MCF 10A (cell line): ENCODE measurements around the gene DISP2. TPM values are rescaled to one million over a fixed set of nuclear protein-coding genes. Genes with fewer than 3 reads are reported as not detected.

Experiments used
- BruUV-seq: library from RNA; stranded (reverse); fragments of 400-500 nt; replicated peaks from 2 replicates; lab custom pipeline; 2021; lab: Mats Ljungman, UMichigan
- CTCF ChIA-PET: fragments of 300-600 bp; sonication (Branson Sonifier 250); formaldehyde crosslinking; extraction: SDS; loops from one replicate; lab custom pipeline; 2021; ENCODE audit warnings: antibody characterized with exemption, inconsistent platforms; lab: Yijun Ruan, JAX
- POLR2A ChIA-PET: fragments of 300-600, 350-650 bp; sonication (Branson Sonifier 250); formaldehyde crosslinking; extraction: SDS; loops from one replicate; lab custom pipeline; 2020; ENCODE audit warnings: antibody characterized with exemption, inconsistent platforms; lab: Yijun Ruan, JAX
- DNase-seq: peaks from one replicate; pipeline ENCODE4 v3.0.0-alpha.2; 2018; ENCODE audit not compliant: unreplicated experiment
- H3K27ac Mint-ChIP-seq: one replicate; pipeline ENCODE4 v1.8.0; 2022; ENCODE audit warnings: mild to moderate bottlenecking, low read depth, mixed read lengths; ENCODE audit not compliant: unreplicated experiment
- H3K27me3 Mint-ChIP-seq: one replicate; pipeline ENCODE4 v1.8.0; 2022; ENCODE audit warnings: mixed read lengths; ENCODE audit not compliant: insufficient read depth, unreplicated experiment
- H3K36me3 Mint-ChIP-seq: one replicate; pipeline ENCODE4 v1.8.0; 2022; ENCODE audit warnings: mild to moderate bottlenecking, moderate library complexity, mixed read lengths; ENCODE audit not compliant: insufficient read depth, unreplicated experiment
- H3K4me1 Mint-ChIP-seq: one replicate; pipeline ENCODE4 v1.8.0; 2022; ENCODE audit warnings: mixed read lengths; ENCODE audit not compliant: insufficient read depth, unreplicated experiment
- H3K4me3 Mint-ChIP-seq: one replicate; pipeline ENCODE4 v1.8.0; 2022; ENCODE audit warnings: mild to moderate bottlenecking, moderate library complexity, mixed read lengths; ENCODE audit not compliant: unreplicated experiment
- H3K9me3 Mint-ChIP-seq: one replicate; pipeline ENCODE4 v1.8.0; 2022; ENCODE audit warnings: mixed read lengths; ENCODE audit not compliant: unreplicated experiment
- intact Hi-C: fragments of 100-400 bp; cut with micrococcal nuclease; formaldehyde crosslinking; loops from 2 replicates; pipeline ENCODE4 v1.14.1; 2022
- total RNA-seq: library from RNA; stranded (reverse); gene quantifications from 2 replicates; pipeline ENCODE4 v1.2.3, GENCODE V29; 2022
- TF ChIP-seq, protein P1 (sequence below): fragments of 200-600 bp; IDR thresholded peaks from one replicate; pipeline ENCODE4 v1.8.0; 2022; ENCODE audit warnings: antibody characterized with exemption, mild to moderate bottlenecking; ENCODE audit not compliant: unreplicated experiment

DISP2 gene
- total RNA-seq, 1 experiment from 2014 or later: 1.8 TPM

DNA sequence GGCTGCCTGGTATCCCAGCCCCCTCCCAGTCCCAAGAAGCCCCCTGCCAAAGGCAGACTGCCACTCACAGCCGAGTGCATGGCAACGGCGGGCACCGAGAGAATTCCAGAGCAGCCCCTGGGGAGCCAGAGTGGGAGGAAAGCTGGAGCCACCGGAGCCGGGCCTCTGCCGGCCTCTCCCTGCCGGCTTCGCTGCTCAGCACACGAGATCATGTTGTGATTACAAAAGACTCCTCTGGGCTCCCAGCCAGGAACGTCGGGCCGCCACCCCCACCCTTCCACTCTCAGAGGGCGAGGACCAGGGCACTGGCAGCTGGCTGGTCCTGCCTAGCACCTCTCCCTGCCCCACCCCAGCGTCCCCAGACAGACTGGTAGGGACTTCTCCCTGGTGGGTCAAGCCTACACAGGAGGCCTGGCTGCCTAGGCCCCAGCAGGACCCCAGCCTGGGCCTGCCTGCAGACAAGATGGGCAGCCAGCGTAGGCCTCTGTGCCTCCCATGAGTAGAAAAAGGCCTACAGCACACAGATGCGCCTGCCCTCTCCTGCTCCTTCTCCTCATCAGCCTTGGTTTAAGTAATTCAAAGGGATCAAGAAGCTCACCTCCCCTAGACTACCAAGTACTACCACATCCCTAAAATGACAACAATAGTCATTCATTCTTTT lies 17.1 kb upstream of the DISP2 start, which contains the start of gene CCDC9B:
Gene CCDC9B (minus strand): TSS at position 200 of the 661 bp plus-strand sequence. CDS start 120 bp downstream, at position 80.
- CTCF ChIA-PET: interaction anchor here (0.6 to 12.1 kb wide), 15 partner anchors 13 to 282 kb away, joined by 3 to 179 read pairs (median 7); partner anchors contain the start of genes ANKRD63 and INAFM2
- peaks cover 46% of the 10 kb centered on the region for H3K4me1 Mint-ChIP-seq
- peak; percentile 95 for DNase-seq

DNA sequence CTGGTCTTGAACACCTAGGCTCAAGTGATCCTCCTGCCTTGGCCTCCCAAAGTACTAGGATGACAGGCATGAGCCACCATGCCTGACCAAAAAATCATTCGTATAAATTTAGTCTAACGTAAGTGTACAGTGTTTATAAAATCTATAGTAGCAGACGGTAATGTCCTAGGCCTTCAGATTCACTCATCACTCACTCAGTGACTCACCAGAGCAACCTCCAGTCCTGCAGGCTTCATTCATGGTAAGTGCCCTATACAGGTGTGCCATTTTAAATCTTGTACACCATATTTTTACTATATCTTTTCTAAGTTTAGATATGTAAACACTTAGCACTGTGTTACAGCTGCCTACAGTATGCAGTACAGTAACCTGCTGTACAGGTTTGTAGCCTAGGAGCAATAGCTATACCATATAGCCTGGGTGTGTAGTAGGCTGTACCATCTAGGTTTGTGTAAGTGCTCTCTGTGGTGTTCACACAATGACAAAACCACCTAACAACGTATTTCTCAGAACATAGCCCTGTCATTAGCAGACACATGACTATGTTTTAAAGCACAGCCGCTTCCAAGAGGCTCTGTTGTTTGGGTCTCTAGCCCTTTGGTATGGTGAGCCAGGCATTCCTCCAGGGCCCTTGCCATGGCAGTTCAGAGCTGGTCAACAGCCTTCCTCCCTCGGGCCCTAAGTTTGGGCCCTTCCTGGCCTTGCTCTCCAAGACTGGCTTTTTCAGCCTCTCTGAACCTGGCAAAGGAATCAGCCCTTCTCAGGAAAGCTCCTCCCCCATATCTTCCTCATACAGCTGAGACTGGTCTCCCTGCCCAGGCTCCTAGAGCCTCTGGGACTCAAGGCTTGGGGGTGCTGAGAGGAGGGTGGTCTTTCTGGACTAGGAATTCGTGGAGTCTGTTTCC lies 15.4 kb upstream of the DISP2 start:
- Mint-ChIP-seq H3K36me3 (peaks cover 5% of the 10 kb centered on the region), H3K27me3 (no peaks in the 10 kb centered on the region), H3K27ac (peak overlapping the region; percentile 68), H3K9me3 (no peaks in the 10 kb centered on the region), H3K4me1 (peaks cover 59% of the 10 kb centered on the region), H3K4me3 (no peak overlapping the region)
- POLR2A ChIA-PET: interaction anchor here (0.5 to 6.2 kb wide), 12 partner anchors 8 to 79 kb away, joined by 3 to 62 read pairs (median 4); partner anchors contain the start of genes DISP2 and IVD
- intact Hi-C loops: no loop called here
- peak; percentile 60 for DNase-seq
- BruUV-seq: no TSS peak
- CTCF ChIA-PET: interaction anchor here (0.7 to 12.1 kb wide), 21 partner anchors 10 to 124 kb away, joined by 3 to 179 read pairs (median 21); partner anchors contain the start of genes ANKRD63, DISP2, INAFM2 and KNSTRN
- TF ChIP-seq, protein P1, sequence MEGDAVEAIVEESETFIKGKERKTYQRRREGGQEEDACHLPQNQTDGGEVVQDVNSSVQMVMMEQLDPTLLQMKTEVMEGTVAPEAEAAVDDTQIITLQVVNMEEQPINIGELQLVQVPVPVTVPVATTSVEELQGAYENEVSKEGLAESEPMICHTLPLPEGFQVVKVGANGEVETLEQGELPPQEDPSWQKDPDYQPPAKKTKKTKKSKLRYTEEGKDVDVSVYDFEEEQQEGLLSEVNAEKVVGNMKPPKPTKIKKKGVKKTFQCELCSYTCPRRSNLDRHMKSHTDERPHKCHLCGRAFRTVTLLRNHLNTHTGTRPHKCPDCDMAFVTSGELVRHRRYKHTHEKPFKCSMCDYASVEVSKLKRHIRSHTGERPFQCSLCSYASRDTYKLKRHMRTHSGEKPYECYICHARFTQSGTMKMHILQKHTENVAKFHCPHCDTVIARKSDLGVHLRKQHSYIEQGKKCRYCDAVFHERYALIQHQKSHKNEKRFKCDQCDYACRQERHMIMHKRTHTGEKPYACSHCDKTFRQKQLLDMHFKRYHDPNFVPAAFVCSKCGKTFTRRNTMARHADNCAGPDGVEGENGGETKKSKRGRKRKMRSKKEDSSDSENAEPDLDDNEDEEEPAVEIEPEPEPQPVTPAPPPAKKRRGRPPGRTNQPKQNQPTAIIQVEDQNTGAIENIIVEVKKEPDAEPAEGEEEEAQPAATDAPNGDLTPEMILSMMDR: no peak

More for the DNA sequence above, 17.1 kb upstream of the DISP2 start, which contains the start of gene CCDC9B:
- POLR2A ChIA-PET: interaction anchor here (0.7 to 6.2 kb wide), 15 partner anchors 10 to 294 kb away, joined by 3 to 62 read pairs (median 4); partner anchors contain the start of genes INAFM2, IVD and KNSTRN
- H3K4me3 Mint-ChIP-seq: peak within 1 kb of the TSS; percentile 79
- H3K27ac Mint-ChIP-seq: peak within 1 kb of the TSS; percentile 79
- intact Hi-C loops: loop anchor here (1.0 kb wide), 1 partner anchor 27 kb away; no protein-coding TSS in a partner anchor
- no peaks in the 10 kb centered on the region for H3K9me3 Mint-ChIP-seq
- no TSS peak for BruUV-seq
- TF ChIP-seq, protein P1: no peak
- peaks cover 12% of the 10 kb centered on the region for H3K36me3 Mint-ChIP-seq
- no peaks in the 10 kb centered on the region for H3K27me3 Mint-ChIP-seq

DNA sequence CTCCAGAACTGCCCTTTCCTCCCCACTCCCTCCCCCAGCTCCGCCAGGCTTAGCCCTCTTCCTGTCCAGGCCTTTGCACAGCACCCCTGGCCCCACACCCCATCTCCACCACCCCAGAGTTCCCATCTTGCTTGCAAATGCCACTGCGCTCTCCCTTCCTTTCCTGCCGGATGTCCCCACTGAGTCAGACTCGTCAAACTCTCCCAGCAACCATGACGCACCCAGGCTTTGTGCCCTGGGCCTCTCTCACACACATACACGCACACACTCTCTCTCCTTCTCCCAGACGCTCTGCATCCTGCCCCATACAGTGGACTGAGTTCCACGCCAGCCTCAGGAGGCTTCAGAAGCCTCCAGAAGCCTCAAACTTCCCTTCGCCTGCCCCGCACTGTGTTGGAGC lies 14.5 kb upstream of the DISP2 start:
- Mint-ChIP-seq H3K27ac (peak overlapping the region; percentile 68), H3K27me3 (no peaks in the 10 kb centered on the region), H3K36me3 (no peaks in the 10 kb centered on the region), H3K9me3 (no peaks in the 10 kb centered on the region), H3K4me3 (peak overlapping the region; percentile 17), H3K4me1 (peaks cover 51% of the 10 kb centered on the region)
- CTCF ChIA-PET: interaction anchor here (0.7 to 12.1 kb wide), 25 partner anchors 9 to 176 kb away, joined by 3 to 179 read pairs (median 8); partner anchors contain the start of genes DISP2, INAFM2 and KNSTRN
- intact Hi-C loops: no loop called here
- POLR2A ChIA-PET: interaction anchor here (0.5 to 2.8 kb wide), 10 partner anchors 9 to 78 kb away, joined by 3 to 12 read pairs (median 4); partner anchors contain the start of gene IVD
- TF ChIP-seq, protein P1: no peak
- BruUV-seq: no TSS peak
- peak; percentile 88 for DNase-seq
